NCI-H2227 (cell line): ENCODE results near the gene CD37.
"Not testable (repeated sequence)": the region's sequence is repeated elsewhere in the genome, so short reads cannot be mapped to it uniquely, and the experiment has no call there.

Source experiments
- DNase-seq: peaks from one replicate; lab custom pipeline; 2025; ENCODE audit not compliant: unreplicated experiment; lab: John Stamatoyannopoulos, UW

The CD37 gene

DNA sequence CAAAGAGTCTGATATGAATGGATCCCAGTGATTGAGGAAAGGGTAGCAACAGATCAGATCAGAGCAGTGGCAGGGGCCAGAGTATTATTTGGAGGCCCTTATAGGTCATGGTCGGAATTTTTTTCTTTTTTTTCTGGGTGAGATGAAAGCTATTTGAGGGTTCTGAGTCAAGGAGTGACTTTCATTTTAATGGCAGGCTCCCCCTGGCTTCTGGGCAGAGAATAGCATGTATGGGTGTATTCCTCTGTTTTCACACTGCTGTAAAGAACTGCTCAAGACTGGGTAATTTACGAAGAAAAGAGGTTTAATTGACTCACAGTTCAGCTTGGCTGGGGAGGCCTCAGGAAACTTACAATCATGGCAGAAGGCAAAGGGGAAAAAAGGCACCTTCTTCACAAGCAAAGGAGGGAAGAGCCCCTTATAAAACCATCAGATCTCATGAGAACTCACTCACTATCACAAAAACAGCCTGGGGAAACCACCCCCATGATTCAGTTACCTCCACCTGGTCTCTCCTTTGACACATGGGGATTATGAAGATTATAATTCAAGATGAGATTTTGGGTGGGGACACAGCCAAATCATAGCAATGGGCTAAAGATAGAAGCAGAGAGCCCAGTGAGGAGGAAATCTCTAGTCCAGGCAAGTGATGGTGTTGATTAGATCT is 7.2 kb upstream of the CD37 start:
- no peak for DNase-seq

DNA sequence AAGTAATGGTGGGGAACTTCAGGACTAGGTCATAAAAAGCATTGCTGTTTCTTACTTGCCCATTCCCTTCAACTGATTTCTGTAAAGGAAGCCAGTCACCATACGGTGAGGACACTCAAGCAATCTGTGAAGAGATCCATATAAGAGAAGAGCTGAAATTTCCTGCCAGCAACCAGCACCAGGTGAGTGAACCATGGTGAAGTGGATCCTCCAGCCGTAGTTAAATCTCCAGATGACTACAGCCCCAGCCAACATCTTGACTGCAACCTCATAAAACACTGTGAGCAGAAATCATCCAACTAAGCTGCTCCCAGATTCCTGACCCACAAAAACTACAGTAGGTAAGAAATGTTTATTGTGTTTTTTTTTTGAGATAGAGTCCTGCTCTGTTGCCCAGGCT is 6.5 kb upstream of the CD37 start:
- DNase-seq, result no peak

DNA sequence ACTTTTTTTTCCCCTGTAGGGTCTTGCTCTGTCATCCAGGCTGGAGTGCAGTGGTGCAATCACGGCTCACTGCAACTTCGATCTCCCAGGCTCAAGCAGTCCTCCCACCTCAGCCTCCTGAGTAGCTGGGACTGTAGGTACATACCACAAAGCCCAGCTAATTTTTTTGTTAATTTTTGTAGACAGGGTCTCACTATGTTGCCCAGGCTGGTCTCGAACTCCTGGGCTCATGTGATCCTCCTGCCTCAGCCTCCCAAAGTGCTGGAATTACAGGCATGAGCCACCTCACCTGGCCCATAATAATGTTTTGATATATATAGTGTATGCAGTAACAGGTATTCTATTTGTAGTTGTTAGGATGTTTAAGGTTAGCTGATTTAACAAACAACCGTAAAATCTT is 4.0 kb upstream of the CD37 start:
- DNase-seq, result not testable (repeated sequence)

DNA sequence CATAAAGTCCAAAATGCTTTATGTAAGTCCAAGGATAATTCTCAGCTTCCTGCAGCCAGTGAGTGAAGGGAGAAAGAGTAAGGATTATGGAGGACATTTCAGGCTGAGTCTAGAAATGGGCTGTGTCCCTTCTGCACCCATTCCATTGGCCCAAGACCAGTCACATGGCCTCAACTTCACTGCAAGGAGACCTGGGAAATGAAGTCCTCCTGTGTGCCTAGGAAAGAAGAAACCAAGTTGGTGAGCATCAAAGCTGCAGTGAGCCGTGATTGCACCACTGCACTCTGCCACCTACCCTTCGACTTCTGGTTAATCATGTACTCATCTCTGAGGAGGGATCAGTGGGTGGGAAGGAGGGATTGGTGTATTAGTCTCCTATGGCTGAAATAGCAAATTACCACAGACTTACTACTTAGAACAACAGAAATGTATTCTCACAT is 3.6 kb upstream of the CD37 start:
- peak; percentile 45 for DNase-seq

DNA sequence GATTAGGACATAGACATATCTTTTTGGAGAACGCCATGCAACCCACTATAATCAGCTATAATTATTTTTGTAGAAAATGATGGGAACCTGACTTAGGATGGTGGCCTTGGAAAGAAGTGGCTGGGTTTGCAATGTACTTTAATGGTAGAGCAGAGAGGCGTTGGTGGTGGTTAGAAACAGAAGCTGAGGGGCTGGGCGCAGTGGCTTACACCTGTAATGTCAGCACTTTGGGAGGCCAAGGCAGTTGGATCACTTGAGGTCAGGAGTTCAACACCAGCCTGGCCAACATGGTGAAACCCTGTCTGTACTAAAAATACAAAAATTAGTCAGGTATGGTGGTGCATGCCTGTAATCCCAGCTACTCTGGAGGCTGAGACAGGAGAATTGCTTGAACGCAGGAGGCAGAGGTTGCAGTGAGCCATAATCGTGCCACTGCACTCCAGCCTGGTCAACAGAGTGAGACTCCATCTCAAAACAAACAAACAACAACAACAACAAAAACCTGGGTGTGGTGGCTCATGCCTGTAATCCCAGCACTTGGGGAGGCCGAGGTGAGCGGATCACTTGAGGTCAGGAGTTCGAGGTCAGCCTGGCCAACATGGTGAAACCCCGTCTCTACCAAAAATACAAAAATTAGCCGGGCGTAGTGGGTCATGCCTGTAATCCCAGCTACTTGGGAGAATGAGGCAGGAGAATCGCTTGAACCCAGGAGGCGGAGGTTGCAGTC is 2.4 kb upstream of the CD37 start:
- DNase-seq, result not testable (repeated sequence)

DNA sequence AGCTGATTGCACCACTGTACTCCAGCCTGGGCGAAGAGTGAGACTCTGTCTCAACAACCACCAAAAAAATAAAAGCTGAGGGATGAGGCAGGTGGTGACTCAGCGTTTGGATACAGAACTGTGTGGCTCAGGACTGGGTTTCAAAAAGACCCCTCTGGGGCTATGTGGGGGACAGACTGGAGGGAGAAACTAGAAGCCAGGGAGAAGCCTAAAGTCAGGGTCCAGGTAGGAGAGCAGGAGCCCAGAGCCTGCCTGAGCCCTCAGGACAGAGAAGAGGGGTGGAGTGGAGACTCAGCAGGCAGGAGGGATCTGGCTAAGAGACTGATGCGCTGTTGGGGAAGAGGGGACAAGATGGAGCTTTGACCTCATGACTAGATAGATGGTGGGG is 1.8 kb upstream of the CD37 start:
- DNase-seq, result no peak

DNA sequence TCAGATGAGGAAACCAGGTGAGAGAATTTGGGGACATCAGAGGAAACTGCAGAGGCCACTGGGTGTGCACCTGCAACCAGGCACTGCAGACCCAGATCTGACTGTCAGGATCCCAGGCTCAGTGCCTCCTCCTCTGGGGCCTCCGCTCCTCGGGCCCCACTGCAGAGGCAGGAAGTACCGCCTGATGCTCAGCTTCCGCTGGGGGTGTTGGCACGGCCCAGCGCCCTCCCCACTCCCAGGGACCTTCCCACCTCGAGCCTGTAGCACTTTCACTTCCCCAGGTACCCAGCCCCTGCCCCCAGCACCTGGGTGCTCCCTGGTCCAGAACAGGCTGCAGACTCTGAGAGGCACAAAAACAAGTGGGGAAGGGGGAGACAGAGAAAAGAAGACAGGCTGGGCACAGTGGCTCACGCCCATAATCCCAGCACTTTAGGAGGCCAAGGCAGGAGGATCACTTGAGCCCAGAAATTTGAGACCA is 1.4 kb upstream of the CD37 start:
- DNase-seq, result no peak

DNA sequence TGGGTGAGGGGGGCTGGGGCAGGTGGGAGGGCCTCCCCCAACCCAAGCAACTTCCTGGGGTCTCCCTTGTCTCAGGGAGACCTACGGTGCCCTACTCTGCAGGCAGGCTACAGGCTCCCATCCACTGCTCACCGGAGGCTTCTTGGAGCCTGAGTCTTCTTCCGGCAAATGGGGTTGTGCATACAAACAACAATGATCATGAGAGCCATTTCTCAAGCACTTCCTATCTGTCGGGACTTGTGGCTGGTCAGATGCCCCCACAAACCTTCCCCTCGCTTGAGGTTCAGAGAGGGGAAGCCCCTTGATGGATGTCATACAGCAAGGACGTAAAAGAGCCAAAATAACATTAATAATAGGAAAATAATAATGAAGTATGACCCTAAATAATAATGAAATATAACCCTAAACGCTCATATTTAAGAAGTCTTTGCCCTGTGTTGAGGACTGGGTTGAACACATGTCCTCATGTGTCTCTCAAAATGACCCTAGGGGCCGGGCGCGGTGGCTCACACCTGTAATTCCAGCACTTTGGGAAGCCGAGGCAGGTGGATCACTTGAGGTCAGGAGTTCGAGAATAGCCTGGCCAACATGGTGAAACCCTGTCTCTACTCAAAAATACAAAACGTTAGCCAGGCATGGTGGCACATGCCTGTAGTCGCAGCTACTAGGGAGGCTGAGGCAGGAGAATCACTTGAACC is 727 bp downstream of the CD37 start:
- no peak for DNase-seq

DNA sequence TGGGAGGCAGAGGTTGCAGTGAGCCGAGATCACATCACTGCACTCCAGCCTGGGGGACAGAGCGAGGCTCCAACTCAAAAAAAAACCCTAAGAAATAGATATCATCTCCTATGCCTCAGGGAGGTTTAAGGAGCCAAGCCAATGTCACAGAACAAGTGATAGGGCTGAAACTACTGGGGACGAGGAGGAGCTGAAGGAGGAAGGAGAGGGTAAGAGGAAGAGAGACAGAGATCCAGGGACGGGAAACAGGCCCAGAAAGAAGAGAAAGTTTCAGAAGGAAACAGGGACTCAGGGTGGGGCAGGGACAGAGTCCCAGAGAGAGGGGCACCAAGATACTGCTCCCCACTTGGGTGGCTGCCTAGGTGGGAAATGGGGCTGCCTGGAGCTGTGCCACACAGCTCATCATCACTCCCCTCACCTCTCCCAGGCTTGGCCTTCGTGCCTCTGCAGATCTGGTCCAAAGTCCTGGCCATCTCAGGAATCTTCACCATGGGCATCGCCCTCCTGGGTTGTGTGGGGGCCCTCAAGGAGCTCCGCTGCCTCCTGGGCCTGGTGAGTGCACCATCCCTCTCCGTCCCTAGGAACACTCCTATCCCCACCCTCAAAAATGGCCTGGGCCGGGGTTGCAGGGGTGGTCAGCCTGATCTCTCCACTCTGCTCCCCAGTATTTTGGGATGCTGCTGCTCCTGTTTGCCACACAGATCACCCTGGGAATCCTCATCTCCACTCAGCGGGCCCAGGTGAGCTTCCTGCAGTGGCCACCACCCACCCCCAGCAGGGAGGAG is 1.5 kb downstream of the CD37 start:
- no peak for DNase-seq

DNA sequence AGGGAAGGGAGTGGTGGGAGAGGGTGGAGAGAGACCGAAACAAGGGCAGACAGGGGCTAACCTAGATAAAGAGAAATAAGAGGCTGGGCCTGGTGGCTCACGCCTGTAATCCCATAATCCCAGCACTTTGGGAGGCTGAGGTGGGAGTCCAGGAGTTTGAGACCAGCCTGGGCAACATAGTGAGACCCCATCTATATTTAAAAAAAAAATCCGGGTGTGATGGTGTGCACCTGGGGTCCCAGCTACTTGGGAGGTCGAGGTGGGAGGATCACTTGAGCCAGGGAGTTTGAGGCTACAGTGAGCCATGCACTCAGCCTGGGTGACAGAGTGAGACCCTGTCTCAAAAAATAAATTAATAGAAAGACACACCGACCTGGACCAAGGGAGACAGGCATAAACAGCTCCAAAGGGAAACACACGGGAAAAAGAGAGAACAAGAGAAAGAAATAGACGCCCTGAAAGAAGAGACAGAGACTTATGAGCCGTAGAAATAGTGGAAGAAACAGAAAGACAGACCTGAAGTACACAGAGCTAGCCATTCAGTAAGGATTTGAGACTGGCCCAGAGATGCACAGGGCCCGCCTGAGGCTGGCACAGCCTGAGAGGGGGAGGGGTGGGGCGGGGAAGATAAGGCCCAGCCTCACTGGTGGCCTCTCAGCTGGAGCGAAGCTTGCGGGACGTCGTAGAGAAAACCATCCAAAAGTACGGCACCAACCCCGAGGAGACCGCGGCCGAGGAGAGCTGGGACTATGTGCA is 2.2 kb downstream of the CD37 start:
- no peak for DNase-seq

DNA sequence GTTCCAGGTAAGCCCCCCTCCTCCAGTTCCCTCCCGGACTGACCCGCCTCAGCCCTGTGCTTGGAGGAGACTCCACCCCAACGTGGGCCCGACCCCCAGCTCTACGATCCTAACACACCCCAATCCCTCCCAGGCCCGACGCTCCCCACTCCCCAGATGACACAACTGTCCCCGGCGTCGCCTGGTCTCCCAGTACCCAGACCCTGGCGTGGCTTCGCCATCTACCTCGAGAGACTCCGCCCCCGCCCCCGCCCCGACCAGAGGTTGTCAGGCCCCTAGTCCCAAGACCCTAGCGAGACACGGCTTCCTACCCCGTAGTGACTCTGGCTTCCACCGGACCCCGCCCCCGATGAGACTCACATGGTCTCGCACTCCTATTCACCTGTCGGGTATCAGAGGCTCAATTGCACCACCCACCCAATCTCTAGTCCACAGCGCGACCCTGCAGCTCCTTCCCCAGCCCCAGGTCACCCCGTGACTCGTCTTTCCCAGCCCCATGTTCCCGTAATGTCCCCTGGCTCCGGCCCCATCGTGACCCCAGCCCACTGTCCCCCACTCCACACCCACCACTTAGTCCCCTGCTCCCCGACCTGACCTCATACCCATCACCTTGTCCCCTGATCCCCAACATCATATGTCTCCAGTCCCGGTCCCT is 2.9 kb downstream of the CD37 start:
- DNase-seq, result no peak

DNA sequence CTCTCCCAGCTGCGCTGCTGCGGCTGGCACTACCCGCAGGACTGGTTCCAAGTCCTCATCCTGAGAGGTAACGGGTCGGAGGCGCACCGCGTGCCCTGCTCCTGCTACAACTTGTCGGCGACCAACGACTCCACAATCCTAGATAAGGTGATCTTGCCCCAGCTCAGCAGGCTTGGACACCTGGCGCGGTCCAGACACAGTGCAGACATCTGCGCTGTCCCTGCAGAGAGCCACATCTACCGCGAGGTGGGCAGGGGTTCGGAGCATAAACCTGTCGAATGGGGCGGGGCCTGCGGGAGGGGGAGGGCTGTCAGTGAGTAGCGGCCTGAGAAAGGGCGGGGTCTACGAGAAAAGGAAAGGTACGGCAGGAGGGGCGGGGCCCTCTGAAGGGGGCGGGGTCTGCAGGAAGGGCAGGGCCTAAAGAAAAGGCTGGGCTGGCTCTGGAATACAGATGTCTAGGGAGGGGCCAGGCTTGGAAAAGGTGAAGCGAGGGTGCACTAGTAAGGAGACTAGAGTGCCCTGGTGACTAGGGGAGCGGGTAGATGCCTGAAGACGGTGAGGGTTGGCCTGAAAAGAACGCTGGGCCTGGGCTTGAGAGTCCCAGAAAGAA is 3.6 kb downstream of the CD37 start:
- DNase-seq, result peak; percentile 34

DNA sequence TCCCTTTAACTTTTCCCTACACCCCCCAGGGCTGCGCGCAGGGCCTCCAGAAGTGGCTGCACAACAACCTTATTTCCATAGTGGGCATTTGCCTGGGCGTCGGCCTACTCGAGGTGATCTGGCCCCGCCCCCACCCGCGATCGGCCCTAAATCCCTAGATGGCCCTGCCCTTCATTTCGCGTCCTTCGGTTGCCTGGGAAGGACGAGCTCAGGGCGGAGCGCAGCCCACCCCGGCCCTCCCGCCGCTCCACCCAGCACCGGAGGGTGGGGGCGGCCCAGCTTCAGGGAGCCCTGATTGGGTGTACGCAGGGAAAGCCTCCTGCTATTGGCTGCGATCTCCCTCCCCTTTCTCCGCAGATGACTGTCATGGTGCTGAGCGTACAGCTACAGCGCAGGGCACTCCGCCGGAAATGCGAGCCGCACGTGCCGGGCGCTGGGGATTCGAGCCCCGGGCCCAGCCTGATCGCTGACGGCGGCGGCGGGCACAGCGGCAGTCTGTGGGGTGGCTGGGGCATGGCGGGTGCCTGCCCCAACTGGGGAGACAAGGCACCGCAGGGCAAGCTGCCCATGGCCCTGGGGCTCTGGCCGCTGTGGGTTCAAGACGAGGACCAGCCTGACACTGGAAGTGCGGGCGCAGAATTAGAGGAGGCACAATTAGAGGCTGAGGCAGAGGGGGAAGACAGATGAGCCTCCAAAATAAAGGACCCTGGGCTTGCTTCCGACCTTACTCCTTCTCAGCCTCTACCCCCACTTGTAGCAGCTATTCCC is 4.3 kb downstream of the CD37 start:
- peak; percentile 90 for DNase-seq

DNA sequence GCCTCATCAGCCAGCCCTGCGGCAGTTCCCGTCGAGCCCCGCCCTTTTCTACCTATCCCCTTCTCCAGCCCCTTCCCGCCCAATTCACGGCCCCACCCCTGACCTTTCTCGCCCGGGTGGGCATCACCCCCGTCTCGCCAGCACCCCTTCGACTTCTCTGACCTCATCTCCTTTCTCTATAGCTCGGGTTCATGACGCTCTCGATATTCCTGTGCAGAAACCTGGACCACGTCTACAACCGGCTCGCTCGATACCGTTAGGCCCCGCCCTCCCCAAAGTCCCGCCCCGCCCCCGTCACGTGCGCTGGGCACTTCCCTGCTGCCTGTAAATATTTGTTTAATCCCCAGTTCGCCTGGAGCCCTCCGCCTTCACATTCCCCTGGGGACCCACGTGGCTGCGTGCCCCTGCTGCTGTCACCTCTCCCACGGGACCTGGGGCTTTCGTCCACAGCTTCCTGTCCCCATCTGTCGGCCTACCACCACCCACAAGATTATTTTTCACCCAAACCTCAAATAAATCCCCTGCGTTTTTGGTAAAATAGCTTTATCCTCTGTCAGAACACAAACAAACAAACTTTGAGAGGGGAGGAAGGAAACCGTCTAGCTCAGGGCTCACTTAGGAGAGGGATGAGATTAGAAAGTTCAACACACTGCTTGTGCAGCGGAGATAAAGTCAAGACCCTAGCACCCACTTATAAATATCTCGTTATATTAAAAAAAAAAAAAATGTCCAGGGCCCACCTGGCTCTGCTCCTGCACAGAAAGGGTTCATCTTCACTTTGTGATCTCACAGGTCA is 5.1 kb downstream of the CD37 start:
- peak; percentile 65 for DNase-seq

DNA sequence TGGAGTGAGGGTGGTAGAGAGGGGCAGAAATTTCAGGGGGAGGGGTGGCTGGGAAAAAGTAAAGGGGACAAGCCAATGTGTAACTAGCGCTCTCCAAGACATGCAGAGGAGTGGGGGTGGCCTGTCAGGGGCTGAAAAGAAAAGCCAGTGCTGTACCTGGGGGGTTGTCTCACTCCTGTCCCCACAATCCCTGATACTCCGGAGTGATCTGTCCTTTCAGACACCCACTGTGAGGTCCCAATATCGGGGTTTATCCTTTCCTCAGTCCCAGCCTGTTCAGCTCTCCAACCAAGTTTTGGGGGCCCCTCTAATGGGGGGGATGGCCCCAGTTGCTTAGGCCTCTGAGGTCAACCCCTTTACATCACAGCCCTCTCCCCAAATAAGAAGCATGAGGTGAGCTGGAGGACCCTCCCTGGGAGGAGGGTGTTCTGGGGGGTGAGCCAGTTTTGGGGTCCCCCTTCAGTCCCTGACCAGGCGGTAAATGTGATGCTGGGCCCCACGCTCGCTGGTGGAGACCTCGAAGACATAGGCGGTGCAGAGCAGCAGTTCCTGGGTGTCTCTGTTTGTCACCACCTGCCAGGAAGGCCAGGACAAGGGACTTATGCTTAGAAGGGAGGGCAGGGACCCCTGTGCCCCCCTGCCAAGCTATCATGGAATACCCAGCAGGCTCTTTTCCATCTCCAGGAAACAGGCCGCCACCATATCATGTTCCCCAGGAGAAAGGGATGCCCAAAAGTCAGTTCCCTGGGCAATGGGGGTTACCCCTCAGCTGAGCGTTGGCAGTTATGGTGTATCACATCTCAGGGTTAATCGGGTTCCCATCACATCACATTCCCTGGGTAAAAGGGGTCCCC is 5.9 kb downstream of the CD37 start:
- no peak for DNase-seq

DNA sequence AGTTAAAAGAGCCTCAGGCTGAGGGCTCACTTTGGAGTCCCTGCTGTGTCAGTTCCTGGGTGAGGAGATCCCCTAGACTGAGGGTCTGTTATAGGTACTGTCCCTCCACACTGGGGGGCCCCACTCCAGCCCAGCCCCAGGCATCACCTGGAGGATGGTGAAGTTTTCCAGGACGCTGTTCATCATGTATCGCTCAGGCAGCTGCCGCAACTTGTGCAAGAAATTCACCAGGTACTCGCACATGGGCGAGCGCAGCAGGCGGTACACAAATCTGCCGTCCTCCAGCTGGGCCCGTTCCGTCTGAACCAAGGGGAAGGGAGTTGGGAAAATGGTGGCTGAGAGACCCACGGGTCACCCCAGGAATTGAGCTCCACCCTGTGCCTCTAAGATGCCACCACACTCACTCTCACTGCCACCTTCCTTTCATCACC is 7.1 kb downstream of the CD37 start:
- DNase-seq, result no peak

DNA sequence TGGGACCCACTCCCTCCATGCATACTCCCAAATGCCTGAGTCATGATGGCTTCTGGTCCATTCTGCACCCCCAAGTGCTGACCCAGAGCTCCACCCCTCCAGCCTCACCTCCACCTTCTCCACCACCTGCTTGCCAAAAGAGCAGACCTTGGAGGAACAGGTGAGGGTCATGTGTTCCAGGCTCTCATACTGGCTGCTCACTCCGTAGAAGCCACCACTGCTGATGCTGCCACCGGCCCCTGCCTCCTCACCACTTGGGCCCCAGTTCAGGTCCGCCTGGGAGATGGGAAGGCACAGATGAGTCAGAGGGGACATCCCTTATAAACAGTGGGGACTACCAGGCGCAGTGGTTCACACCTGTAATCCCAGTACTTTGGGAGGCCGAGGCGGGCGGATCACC is 7.9 kb downstream of the CD37 start:
- no peak for DNase-seq
